HG02588 (cell line): Measurements from ENCODE around the gene CRISP3.

ENCODE experiments used
- ATAC-seq: cut with Tn5 transposase; IDR thresholded peaks from one replicate; pipeline ENCODE4 v1.9.1; 2021; ENCODE audit warnings: mild to moderate bottlenecking, moderate library complexity; ENCODE audit not compliant: unreplicated experiment

CRISP3 gene

GRCh38 chr6:49692534-49692933 lies 51.7 kb downstream of the CRISP3 start:
- ATAC-seq: no peak
